22Rv1 (cell line): ENCODE data around the gene PCCA.

Experiments
- CTCF ChIP-seq: fragments of 450-650 bp; IDR thresholded peaks from 2 replicates; pipeline ENCODE4 v1.5.1; 2017; ENCODE audit warnings: mild to moderate bottlenecking
- ZFX ChIP-seq: fragments of 450-650 bp; IDR thresholded peaks from 2 replicates; pipeline ENCODE4 v1.6.1; 2017; ENCODE audit warnings: antibody characterized with exemption, borderline replicate concordance

- TF ChIP-seq CTCF (no peak), ZFX (no peak)
These were observed 155.5 kb downstream of the PCCA start for GRCh38 chr13:100244431-100244830.
